Measurements from ENCODE around the gene TEX30. TPM values are rescaled to one million over a fixed set of nuclear protein-coding genes. Genes with fewer than 3 reads are reported as not detected.
A peak's percentile ranks its signal among the peaks of the same experiment; 100 is the strongest.

The TEX30 gene
- total RNA-seq, 4 donors from 2014 or later: 5.1 to 12.5 (median 8.0) TPM

- TF ChIP-seq EP300 (IDR thresholded peaks at IDR 0.05): no peak
- no peak for TF ChIP-seq POLR2AphosphoS5 (IDR thresholded peaks at IDR 0.05)
- no peak for TF ChIP-seq CTCF (IDR thresholded peaks at IDR 0.05)
- TF ChIP-seq POLR2A (IDR thresholded peaks at IDR 0.05; ENCODE audit: low read depth): no peak
- intact Hi-C loops (cut with DNase I): no loop called here
- H3K27me3 ChIP-seq: no peaks in the 10 kb centered on the region
- H3K9me3 ChIP-seq: no peaks in the 10 kb centered on the region
- peak; percentile 64 for DNase-seq (ENCODE audit: extremely low spot score)
- 88% methylated on average over 2 of the region's 2 CpGs for WGBS
- H3K4me3 ChIP-seq: no peak overlapping the region
- peaks cover 11 to 21% (median 14%) of the 10 kb centered on the region in 4 donors for H3K4me1 ChIP-seq
- no peak overlapping the region for H3K27ac ChIP-seq (replicated peaks in 1 of 4)
- no peaks in the 10 kb centered on the region for H3K36me3 ChIP-seq
Observed at GRCh38 chr13:102776271-102776670, 2.7 kb upstream of the TEX30 start.

GRCh38 chr13:102774591-102775520 lies 1.3 kb upstream of the TEX30 start:
- WGBS: 87% methylated on average over 14 of the region's 14 CpGs

GRCh38 chr13:102774214-102774568 lies 605 bp upstream of the TEX30 start:
- intact Hi-C loops (cut with DNase I): loop anchor here (2.0 to 5.0 kb wide), 2 partner anchors 27 to 73 kb away; partner anchors contain the start of gene ERCC5
- no peaks in the 10 kb centered on the region for H3K27me3 ChIP-seq
- TF ChIP-seq EP300 (IDR thresholded peaks at IDR 0.05): no peak
- no peak for TF ChIP-seq POLR2AphosphoS5 (IDR thresholded peaks at IDR 0.05)
- no peak for TF ChIP-seq POLR2A (IDR thresholded peaks at IDR 0.05; ENCODE audit: low read depth)
- no peak for TF ChIP-seq CTCF (IDR thresholded peaks at IDR 0.05)
- peaks cover 11 to 21% (median 14%) of the 10 kb centered on the region in 4 donors for H3K4me1 ChIP-seq
- H3K9me3 ChIP-seq: no peaks in the 10 kb centered on the region
- peak overlapping the region; percentile 82 to 91 (median 85) for H3K27ac ChIP-seq (replicated peaks in 1 of 4)
- H3K36me3 ChIP-seq: no peaks in the 10 kb centered on the region
- 77% methylated on average over 27 of the region's 27 CpGs for WGBS
- peak overlapping the region; percentile 75 to 91 (median 86) for H3K4me3 ChIP-seq
- no peak for DNase-seq (ENCODE audit: extremely low spot score)

More at GRCh38 chr13:102774591-102775520, 1.3 kb upstream of the TEX30 start:
- DNase-seq (ENCODE audit: extremely low spot score): peak; percentile 39
- no peaks in the 10 kb centered on the region for H3K9me3 ChIP-seq
- TF ChIP-seq EP300 (IDR thresholded peaks at IDR 0.05) (no peak), POLR2A (IDR thresholded peaks at IDR 0.05; ENCODE audit: low read depth) (no peak), POLR2AphosphoS5 (IDR thresholded peaks at IDR 0.05) (no peak), CTCF (IDR thresholded peaks at IDR 0.05) (no peak)
- intact Hi-C loops (cut with DNase I): loop anchor here (2.0 to 5.0 kb wide), 2 partner anchors 26 to 72 kb away; partner anchors contain the start of gene ERCC5
- H3K4me1 ChIP-seq: peaks cover 11 to 21% (median 14%) of the 10 kb centered on the region in 4 donors
- no peaks in the 10 kb centered on the region for H3K27me3 ChIP-seq
- H3K36me3 ChIP-seq: no peaks in the 10 kb centered on the region
- no peak overlapping the region for H3K27ac ChIP-seq (replicated peaks in 1 of 4)
- H3K4me3 ChIP-seq: no peak overlapping the region

GRCh38 chr13:102772042-102772425 lies 1.6 kb downstream of the TEX30 start:
- WGBS: 92% methylated on average over 16 of the region's 16 CpGs
- no peaks in the 10 kb centered on the region for H3K27me3 ChIP-seq
- H3K4me3 ChIP-seq: no peak overlapping the region
- H3K4me1 ChIP-seq: peaks cover 11 to 21% (median 14%) of the 10 kb centered on the region in 4 donors
- H3K27ac ChIP-seq (replicated peaks in 1 of 4): no peak overlapping the region
- intact Hi-C loops (cut with DNase I): loop anchor here (2.0 to 5.0 kb wide), 2 partner anchors 75 to 173 kb away; partner anchors contain the start of gene ERCC5
- no peaks in the 10 kb centered on the region for H3K9me3 ChIP-seq
- peaks cover 0 to 7% (median 0%) of the 10 kb centered on the region in 4 donors for H3K36me3 ChIP-seq
- no peak for DNase-seq (ENCODE audit: extremely low spot score)
- no peak for TF ChIP-seq POLR2AphosphoS5 (IDR thresholded peaks at IDR 0.05)
